ENCODE measurements around the gene CACNA2D1.

Gene CACNA2D1

DNA sequence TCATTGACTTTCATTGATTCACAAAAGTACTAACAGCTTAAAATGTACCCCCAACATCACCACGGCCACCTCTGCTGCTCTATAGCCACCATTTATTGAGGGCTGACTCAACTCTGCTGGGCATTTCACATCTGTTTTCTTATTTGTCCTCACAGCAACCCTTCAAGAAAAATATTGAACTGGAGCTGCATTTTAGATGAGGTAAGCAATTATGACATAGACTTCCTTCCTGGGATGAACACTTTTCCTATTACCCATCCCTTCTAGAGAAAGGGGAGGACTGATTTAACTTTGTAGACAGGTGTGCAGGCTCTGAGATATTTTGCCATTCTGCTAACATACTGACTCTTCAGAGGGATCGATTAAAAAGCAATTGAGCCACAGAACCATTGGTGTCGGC is 217.4 kb downstream of the CACNA2D1 start:
- no peak overlapping the region for H3K9ac ChIP-seq (ENCODE audit: low read length)
- H3K27me3 ChIP-seq (ENCODE audit: control insufficient read depth, insufficient read depth, low read length): no peaks in the 10 kb centered on the region
- H3K4me1 ChIP-seq (ENCODE audit: control insufficient read depth, insufficient read depth, low read length): no peaks in the 10 kb centered on the region
- no peaks in the 10 kb centered on the region for H3K9me3 ChIP-seq (ENCODE audit: control insufficient read depth, low read length)
- H3K4me3 ChIP-seq (ENCODE audit: low read length): no peak overlapping the region
- H3K36me3 ChIP-seq (ENCODE audit: control insufficient read depth, insufficient read depth, low read length): no peaks in the 10 kb centered on the region

DNA sequence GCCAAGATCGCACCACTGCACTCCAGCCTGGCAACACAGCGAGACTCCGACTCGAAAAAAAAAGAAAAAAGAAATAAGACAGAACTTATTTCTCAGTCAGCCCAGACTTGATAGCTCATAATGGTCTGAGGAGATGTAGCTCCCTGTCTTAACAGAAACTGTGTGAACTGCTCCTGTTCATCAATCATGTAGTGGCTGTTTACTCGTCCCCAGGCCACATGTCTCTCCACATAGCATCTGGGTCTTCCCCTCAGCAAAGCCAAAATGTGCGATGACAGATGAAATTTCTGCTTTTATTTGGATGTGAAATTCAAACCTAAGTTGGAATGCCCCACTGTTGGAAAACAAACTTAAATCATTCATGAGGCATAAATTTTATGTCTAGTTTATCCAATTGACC is 219.0 kb downstream of the CACNA2D1 start:
- H3K36me3 ChIP-seq (ENCODE audit: control insufficient read depth, insufficient read depth, low read length): no peaks in the 10 kb centered on the region
- no peak overlapping the region for H3K4me3 ChIP-seq (ENCODE audit: low read length)
- H3K4me1 ChIP-seq (ENCODE audit: control insufficient read depth, insufficient read depth, low read length): no peaks in the 10 kb centered on the region
- no peak overlapping the region for H3K9ac ChIP-seq (ENCODE audit: low read length)
- no peaks in the 10 kb centered on the region for H3K9me3 ChIP-seq (ENCODE audit: control insufficient read depth, low read length)
- no peaks in the 10 kb centered on the region for H3K27me3 ChIP-seq (ENCODE audit: control insufficient read depth, insufficient read depth, low read length)

DNA sequence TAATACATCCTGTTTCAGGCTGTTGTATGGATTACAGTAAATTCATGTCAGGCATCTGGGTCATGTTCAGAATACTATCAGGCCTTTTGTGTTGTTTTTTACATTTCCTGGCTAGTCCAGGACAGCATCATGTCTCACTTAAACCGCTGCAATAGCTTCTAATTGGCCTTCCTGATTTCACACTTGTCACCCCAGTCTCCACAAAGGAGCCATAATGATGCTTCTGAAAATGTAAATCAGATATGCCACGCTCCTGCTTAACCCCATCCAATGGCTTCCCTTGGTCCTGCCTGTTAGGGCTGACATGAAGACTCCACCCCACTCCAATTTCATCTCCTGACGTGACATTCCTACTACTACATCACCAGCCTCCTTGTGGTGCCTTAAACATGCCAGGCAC is 220.0 kb downstream of the CACNA2D1 start:
- Histone ChIP-seq H3K4me3 (ENCODE audit: low read length) (no peak overlapping the region), H3K9ac (ENCODE audit: low read length) (no peak overlapping the region), H3K27me3 (ENCODE audit: control insufficient read depth, insufficient read depth, low read length) (no peaks in the 10 kb centered on the region), H3K4me1 (ENCODE audit: control insufficient read depth, insufficient read depth, low read length) (no peaks in the 10 kb centered on the region), H3K36me3 (ENCODE audit: control insufficient read depth, insufficient read depth, low read length) (no peaks in the 10 kb centered on the region), H3K9me3 (ENCODE audit: control insufficient read depth, low read length) (no peaks in the 10 kb centered on the region)

DNA sequence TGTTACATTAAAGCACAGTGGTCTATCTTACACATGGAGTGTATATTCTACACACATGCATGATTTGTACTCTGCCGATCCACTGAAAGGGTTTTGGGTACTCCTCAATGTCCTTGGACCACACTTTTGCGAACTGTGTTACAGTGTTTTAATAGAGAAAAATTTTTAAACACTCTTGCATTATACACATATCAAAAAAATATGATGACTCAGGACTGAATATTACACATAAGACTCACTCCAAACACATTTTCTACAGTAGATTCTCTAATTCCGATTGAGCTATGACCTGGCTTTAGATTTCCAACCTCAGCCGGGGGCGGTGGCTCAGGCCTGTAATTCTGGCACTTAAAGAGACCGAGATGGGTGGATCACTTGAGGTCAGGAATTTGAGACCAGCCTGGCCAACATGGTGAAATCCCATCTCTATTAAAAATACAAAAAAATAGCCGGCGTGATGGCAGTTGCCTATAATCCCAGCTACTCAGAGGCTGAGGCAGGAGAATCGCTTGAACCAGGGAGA is 222.4 kb downstream of the CACNA2D1 start:
- no peak overlapping the region for H3K9ac ChIP-seq (ENCODE audit: low read length)
- H3K4me3 ChIP-seq (ENCODE audit: low read length): no peak overlapping the region
- H3K27me3 ChIP-seq (ENCODE audit: control insufficient read depth, insufficient read depth, low read length): no peaks in the 10 kb centered on the region

DNA sequence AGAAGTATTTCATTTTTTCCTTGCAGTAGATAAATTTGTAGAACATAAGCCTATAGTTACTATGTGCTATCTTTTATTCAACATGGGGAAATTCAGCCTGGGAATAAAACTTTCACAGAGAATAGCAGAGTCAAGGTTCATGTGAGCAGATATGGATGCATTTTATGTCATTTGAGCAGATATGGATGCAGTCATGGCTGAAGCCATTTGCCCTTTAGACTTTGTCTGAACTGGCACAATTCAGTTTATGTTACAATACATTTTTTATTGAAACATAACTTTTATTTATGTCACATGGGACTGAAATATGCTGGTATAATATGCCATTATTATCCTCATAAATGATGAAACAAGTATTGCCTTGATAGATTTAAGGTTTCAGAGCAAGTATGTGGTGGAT is 231.1 kb downstream of the CACNA2D1 start:
- no peaks in the 10 kb centered on the region for H3K27me3 ChIP-seq (ENCODE audit: control insufficient read depth, insufficient read depth, low read length)
- H3K36me3 ChIP-seq (ENCODE audit: control insufficient read depth, insufficient read depth, low read length): no peaks in the 10 kb centered on the region
- no peak overlapping the region for H3K9ac ChIP-seq (ENCODE audit: low read length)
- no peaks in the 10 kb centered on the region for H3K4me1 ChIP-seq (ENCODE audit: control insufficient read depth, insufficient read depth, low read length)
- no peaks in the 10 kb centered on the region for H3K9me3 ChIP-seq (ENCODE audit: control insufficient read depth, low read length)
- H3K4me3 ChIP-seq (ENCODE audit: low read length): no peak overlapping the region

More for the DNA sequence above, 222.4 kb downstream of the CACNA2D1 start:
- Histone ChIP-seq H3K4me1 (ENCODE audit: control insufficient read depth, insufficient read depth, low read length) (no peaks in the 10 kb centered on the region), H3K9me3 (ENCODE audit: control insufficient read depth, low read length) (no peaks in the 10 kb centered on the region), H3K36me3 (ENCODE audit: control insufficient read depth, insufficient read depth, low read length) (no peaks in the 10 kb centered on the region)

DNA sequence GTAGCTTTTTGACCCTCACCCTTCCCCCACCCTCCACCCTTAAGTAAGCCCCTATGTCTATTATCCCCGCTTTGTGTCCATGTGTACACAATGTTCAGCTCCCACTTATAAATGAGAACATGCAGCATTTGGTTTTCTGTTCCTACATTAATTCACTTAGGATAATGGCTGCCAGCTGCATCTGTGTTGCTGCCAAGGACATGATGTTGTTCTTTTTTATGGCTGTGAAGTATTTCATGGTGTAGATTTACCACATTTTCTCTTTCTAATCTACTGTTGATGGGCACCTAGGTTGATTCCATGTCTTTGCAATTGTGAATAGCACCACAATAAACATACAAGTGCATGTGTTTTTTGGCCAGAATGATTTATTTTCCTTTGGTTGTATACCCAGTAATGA is 232.2 kb downstream of the CACNA2D1 start:
- Histone ChIP-seq H3K27me3 (ENCODE audit: control insufficient read depth, insufficient read depth, low read length) (no peaks in the 10 kb centered on the region), H3K4me3 (ENCODE audit: low read length) (no peak overlapping the region), H3K36me3 (ENCODE audit: control insufficient read depth, insufficient read depth, low read length) (no peaks in the 10 kb centered on the region), H3K9me3 (ENCODE audit: control insufficient read depth, low read length) (no peaks in the 10 kb centered on the region), H3K9ac (ENCODE audit: low read length) (no peak overlapping the region), H3K4me1 (ENCODE audit: control insufficient read depth, insufficient read depth, low read length) (no peaks in the 10 kb centered on the region)

DNA sequence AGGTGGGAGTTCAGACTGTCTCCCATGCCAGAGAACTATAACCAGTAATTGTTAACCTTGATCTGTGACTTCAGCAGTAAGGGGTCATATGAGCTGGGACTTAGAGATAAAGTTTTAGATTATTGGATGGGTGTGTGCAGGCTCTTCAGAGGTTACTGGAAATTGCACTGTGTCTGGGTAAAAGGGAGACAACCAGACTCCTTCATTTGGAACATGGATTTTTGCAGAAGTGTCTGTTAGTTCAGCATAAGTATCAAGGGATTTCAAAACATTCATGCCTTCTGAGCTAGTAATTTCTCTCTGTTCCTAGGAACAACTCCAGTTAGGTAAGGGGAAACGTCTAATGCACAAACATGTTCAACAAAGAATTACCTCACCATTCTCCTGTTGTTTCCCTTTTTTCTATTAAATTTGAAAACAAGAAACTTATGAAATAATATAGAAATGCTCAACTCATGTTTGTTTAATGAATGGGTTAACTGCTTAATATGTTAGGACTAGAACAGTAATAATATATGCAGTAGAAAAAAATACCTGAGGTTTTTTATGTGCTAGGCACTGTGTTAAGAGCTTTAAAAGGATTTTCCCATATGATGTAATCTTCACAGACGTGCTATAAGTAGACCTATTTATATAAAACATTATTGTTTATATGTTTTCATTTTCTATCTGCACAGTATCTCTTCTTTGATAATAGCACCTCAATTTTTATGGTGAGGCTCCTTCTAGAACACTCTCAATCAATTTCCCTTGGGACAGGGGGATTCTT is 233.0 kb downstream of the CACNA2D1 start:
- H3K4me1 ChIP-seq (ENCODE audit: control insufficient read depth, insufficient read depth, low read length): no peaks in the 10 kb centered on the region
- H3K36me3 ChIP-seq (ENCODE audit: control insufficient read depth, insufficient read depth, low read length): no peaks in the 10 kb centered on the region
- H3K9me3 ChIP-seq (ENCODE audit: control insufficient read depth, low read length): no peaks in the 10 kb centered on the region
- H3K27me3 ChIP-seq (ENCODE audit: control insufficient read depth, insufficient read depth, low read length): no peaks in the 10 kb centered on the region
- H3K4me3 ChIP-seq (ENCODE audit: low read length): no peak overlapping the region
- H3K9ac ChIP-seq (ENCODE audit: low read length): no peak overlapping the region

DNA sequence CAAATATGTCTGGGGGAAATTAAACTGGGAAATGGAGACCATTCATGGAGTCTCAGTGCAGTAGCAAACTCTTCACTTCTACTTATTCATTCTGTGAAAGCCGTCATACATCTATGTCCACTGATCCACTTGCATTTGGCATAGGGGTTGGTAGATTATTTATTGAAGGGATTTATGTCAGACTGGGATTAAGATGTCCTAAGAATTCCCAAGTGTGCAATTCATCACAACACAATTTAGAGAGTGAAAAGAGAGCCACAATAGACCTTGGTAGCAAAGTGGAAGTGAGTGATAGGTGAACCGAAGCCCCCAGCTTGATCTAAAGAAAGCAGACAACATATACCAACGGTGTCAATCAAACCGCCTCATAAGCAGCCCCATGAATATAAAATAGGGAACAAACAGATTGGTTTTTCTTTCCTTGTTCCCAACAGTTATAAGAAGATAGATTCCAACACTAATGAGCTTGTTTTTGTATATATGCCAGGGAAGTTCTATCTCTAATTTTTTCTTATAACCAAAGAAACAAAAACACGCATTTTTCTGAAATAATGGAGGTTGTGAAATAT is 234.3 kb downstream of the CACNA2D1 start:
- no peaks in the 10 kb centered on the region for H3K36me3 ChIP-seq (ENCODE audit: control insufficient read depth, insufficient read depth, low read length)
- no peak overlapping the region for H3K4me3 ChIP-seq (ENCODE audit: low read length)
- no peaks in the 10 kb centered on the region for H3K4me1 ChIP-seq (ENCODE audit: control insufficient read depth, insufficient read depth, low read length)
- H3K9ac ChIP-seq (ENCODE audit: low read length): no peak overlapping the region
- H3K9me3 ChIP-seq (ENCODE audit: control insufficient read depth, low read length): no peaks in the 10 kb centered on the region
- no peaks in the 10 kb centered on the region for H3K27me3 ChIP-seq (ENCODE audit: control insufficient read depth, insufficient read depth, low read length)

DNA sequence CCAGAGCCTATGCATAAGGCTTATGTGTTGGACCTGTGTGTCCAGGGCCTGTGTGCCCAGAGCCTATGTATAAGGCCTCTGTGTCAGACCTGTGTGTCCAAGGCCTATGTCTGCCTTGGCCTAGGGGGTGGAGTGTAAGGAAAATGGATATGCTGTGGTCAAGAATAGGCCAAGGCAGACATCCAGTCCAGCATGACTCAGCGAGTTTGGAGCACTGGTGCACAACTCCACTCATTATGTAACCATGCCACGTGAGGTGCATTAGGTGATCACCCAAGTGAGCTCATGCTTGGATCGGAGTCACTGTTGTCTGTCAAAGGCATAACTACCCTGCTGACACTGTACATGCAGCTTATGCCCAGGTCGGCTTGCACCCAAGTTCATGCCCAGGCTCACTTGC is 238.9 kb downstream of the CACNA2D1 start:
- no peak overlapping the region for H3K4me3 ChIP-seq (ENCODE audit: low read length)
- no peaks in the 10 kb centered on the region for H3K36me3 ChIP-seq (ENCODE audit: control insufficient read depth, insufficient read depth, low read length)
- no peaks in the 10 kb centered on the region for H3K9me3 ChIP-seq (ENCODE audit: control insufficient read depth, low read length)
- no peaks in the 10 kb centered on the region for H3K27me3 ChIP-seq (ENCODE audit: control insufficient read depth, insufficient read depth, low read length)
- no peaks in the 10 kb centered on the region for H3K4me1 ChIP-seq (ENCODE audit: control insufficient read depth, insufficient read depth, low read length)
- no peak overlapping the region for H3K9ac ChIP-seq (ENCODE audit: low read length)

DNA sequence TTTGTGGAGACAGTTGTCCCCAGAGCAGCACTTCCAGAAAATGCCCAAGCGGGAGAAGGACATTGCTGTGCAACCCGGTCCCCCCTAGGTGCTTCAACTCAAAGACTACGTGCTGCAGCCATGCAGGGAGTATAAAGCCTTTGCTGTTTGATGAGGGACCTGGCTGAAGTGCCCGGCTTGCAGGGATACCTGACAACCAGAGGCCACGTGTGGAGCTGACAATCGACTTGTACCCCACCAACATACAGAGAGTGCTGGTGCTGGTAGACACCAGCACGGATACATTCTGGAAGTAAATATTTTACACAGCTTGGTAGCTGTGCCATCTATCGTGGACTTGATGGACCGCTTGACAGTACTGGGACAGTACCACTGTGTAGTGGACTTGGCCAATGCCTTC is 240.6 kb downstream of the CACNA2D1 start:
- Histone ChIP-seq H3K9ac (ENCODE audit: low read length) (no peak overlapping the region), H3K4me1 (ENCODE audit: control insufficient read depth, insufficient read depth, low read length) (peaks cover 4% of the 10 kb centered on the region), H3K4me3 (ENCODE audit: low read length) (no peak overlapping the region), H3K27me3 (ENCODE audit: control insufficient read depth, insufficient read depth, low read length) (no peaks in the 10 kb centered on the region), H3K9me3 (ENCODE audit: control insufficient read depth, low read length) (no peaks in the 10 kb centered on the region), H3K36me3 (ENCODE audit: control insufficient read depth, insufficient read depth, low read length) (no peaks in the 10 kb centered on the region)

DNA sequence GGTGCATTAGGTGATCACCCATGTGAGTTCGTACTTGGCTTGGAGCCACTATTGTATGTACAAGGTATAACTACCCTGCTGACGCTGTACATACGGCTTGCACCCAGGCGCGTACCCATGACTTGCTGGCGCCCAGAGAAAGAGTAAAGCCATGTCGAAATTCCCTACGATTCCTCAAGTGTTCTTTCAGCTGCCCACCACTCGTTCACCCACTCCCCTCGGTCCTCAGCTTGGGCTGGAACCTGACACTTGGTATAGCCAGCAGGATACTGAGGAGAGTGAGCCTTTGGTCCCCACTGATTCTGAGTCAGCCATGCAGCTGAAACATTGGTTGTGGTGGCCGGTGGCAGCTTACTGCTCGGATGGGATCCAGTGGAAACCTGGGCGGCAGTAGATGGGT is 241.5 kb downstream of the CACNA2D1 start:
- Histone ChIP-seq H3K9me3 (ENCODE audit: control insufficient read depth, low read length) (no peaks in the 10 kb centered on the region), H3K9ac (ENCODE audit: low read length) (no peak overlapping the region), H3K27me3 (ENCODE audit: control insufficient read depth, insufficient read depth, low read length) (no peaks in the 10 kb centered on the region), H3K4me1 (ENCODE audit: control insufficient read depth, insufficient read depth, low read length) (peaks cover 4% of the 10 kb centered on the region), H3K4me3 (ENCODE audit: low read length) (no peak overlapping the region), H3K36me3 (ENCODE audit: control insufficient read depth, insufficient read depth, low read length) (no peaks in the 10 kb centered on the region)

DNA sequence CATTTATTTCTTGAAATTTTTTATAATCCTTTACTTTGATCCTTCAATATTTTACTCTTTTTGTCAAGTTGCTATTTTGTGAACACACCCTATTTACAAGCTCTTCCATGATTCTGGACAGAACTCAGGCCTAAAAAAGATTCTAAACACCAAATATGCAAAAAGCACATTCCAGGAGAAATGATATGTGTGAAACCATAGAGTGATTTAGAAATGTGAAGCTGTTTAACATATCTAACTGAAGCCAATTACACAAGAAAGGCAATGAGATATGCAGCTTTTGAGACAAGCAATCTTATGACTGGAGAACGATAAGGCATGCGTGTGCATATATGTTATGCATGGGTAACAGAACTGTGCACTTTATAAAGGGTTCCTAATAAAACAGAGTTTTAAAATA is 243.0 kb downstream of the CACNA2D1 start:
- Histone ChIP-seq H3K36me3 (ENCODE audit: control insufficient read depth, insufficient read depth, low read length) (no peaks in the 10 kb centered on the region), H3K9ac (ENCODE audit: low read length) (no peak overlapping the region), H3K4me1 (ENCODE audit: control insufficient read depth, insufficient read depth, low read length) (peaks cover 4% of the 10 kb centered on the region), H3K27me3 (ENCODE audit: control insufficient read depth, insufficient read depth, low read length) (no peaks in the 10 kb centered on the region), H3K9me3 (ENCODE audit: control insufficient read depth, low read length) (no peaks in the 10 kb centered on the region), H3K4me3 (ENCODE audit: low read length) (no peak overlapping the region)
